ENCODE results near the gene TRPV2.

Gene TRPV2

GRCh38 chr17:16474012-16474725 is 58.8 kb downstream of the TRPV2 start:
- Histone ChIP-seq H3K27me3 (no peaks in the 10 kb centered on the region), H3K4me1 (peaks cover 0 to 24% (median 8%) of the 10 kb centered on the region in 4 donors), H3K4me3 (no peak overlapping the region), H3K27ac (no peak overlapping the region), H3K36me3 (no peaks in the 10 kb centered on the region), H3K9me3 (no peaks in the 10 kb centered on the region)
- TF ChIP-seq, protein P1, sequence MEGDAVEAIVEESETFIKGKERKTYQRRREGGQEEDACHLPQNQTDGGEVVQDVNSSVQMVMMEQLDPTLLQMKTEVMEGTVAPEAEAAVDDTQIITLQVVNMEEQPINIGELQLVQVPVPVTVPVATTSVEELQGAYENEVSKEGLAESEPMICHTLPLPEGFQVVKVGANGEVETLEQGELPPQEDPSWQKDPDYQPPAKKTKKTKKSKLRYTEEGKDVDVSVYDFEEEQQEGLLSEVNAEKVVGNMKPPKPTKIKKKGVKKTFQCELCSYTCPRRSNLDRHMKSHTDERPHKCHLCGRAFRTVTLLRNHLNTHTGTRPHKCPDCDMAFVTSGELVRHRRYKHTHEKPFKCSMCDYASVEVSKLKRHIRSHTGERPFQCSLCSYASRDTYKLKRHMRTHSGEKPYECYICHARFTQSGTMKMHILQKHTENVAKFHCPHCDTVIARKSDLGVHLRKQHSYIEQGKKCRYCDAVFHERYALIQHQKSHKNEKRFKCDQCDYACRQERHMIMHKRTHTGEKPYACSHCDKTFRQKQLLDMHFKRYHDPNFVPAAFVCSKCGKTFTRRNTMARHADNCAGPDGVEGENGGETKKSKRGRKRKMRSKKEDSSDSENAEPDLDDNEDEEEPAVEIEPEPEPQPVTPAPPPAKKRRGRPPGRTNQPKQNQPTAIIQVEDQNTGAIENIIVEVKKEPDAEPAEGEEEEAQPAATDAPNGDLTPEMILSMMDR (IDR thresholded peaks at IDR 0.05) = no peak
- DNase-seq = no peak
- intact Hi-C loops (cut with DNase I; ENCODE audit: low total_unique reads) = no loop called here

DNA sequence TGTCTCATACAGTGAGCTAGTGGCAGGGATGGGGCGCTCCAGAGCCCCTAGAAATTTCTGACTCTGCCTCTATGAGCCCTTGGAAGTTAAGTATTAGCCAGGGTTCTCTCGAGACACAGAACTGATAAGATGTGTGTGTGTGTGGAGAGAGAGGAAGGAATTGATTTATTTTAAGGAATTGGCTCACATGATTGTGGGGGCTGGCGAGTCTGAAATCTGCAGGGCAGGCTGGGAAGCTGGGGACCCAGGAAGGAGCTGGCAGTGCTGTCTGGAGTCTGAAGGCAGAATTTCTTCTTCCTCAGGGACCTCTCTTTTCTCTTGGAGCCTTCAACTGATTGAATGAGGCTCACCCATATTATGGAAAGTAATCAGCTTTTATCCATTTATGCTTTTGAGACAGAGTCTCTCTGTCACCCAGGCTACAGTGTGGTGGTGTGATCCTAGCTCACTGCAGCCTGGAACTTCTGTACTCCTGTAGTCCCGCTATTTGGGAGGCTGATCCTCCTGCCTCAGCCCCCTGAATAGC is 59.9 kb downstream of the TRPV2 start:
- no peak overlapping the region for H3K4me3 ChIP-seq
- TF ChIP-seq, protein P1 (IDR thresholded peaks at IDR 0.05) = no peak
- DNase-seq = no peak
- no peak overlapping the region for H3K27ac ChIP-seq
- H3K36me3 ChIP-seq = no peaks in the 10 kb centered on the region
- H3K4me1 ChIP-seq = peaks cover 0 to 25% (median 5%) of the 10 kb centered on the region in 4 donors
- no peaks in the 10 kb centered on the region for H3K27me3 ChIP-seq
- H3K9me3 ChIP-seq = no peaks in the 10 kb centered on the region
- intact Hi-C loops (cut with DNase I; ENCODE audit: low total_unique reads) = no loop called here

DNA sequence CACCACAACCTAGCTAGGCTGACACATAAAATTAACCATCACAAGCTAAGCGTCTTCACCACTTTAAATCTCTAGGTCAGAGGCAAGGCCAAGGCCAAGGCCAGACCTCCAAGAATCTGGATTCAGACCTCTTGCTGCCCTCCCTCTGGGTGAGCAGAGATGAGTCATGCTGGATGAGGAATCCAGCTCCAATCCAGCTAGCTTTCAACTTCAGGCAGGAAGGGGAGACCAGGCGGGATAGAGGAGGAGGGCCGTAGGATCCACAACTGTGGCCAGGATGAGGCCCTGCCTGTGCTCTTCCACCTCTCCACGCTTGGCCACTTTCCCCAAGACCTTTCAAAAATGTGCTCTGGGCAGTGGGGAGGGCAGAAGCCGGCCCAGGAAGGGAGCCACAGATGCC is 61.9 kb downstream of the TRPV2 start:
- TF ChIP-seq, protein P1 (IDR thresholded peaks at IDR 0.05) = no peak
- DNase-seq = peak in 1 of 2 donors; percentile 59
- intact Hi-C loops (cut with DNase I; ENCODE audit: low total_unique reads) = no loop called here
- Histone ChIP-seq H3K36me3 (no peaks in the 10 kb centered on the region), H3K4me3 (no peak overlapping the region), H3K27ac (peak overlapping the region; percentile 62 to 70), H3K27me3 (peaks cover 0 to under 1% of the 10 kb centered on the region in 2 donors), H3K4me1 (peaks cover 0 to 25% (median 5%) of the 10 kb centered on the region in 4 donors), H3K9me3 (no peaks in the 10 kb centered on the region)

DNA sequence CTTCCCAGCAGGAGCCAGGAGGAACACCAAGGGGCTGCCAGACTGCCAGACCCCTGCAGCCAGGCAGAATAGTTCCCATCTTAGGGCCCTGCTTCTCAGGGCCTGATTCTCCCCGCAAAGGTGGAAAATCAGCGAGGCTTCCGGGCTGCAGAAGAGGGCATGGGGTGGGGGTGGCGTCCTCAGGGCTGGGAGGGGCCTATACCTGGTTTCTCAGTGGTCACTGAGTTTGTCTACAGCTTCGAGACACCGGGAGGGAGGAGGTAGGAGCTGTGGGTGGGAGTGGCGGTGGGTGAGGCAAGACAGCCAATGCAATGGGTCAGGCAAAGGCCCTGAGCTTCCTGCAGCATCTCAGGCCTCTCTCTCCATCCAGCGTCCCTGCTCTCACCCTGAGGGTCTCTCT is 62.3 kb downstream of the TRPV2 start:
- peaks cover 0 to 25% (median 5%) of the 10 kb centered on the region in 4 donors for H3K4me1 ChIP-seq
- H3K4me3 ChIP-seq = no peak overlapping the region
- intact Hi-C loops (cut with DNase I; ENCODE audit: low total_unique reads) = no loop called here
- TF ChIP-seq, protein P1 (IDR thresholded peaks at IDR 0.05) = no peak
- H3K27me3 ChIP-seq = peaks cover 0 to 3% of the 10 kb centered on the region in 2 donors
- peak overlapping the region; percentile 62 to 70 for H3K27ac ChIP-seq
- no peaks in the 10 kb centered on the region for H3K9me3 ChIP-seq
- H3K36me3 ChIP-seq = no peaks in the 10 kb centered on the region
- no peak for DNase-seq

DNA sequence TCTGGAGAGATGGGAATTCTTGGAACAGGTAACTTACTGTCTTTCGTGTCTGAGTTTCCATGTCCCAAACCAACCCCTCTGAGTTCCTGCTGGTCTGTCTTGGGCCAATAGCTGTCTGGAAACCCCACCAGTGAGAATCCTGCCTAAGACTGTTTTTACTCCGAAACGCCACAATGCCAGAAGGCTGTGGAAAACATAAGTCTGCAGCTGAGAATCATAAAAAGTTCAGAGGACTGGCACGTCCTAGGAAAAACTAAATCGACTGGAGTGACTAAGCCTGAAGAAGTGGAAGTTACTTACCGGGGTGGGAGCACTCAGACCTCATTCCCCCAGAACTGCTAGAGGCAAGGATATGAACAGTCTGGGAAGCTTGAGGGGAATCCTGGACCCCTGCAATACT is 63.3 kb downstream of the TRPV2 start:
- Histone ChIP-seq H3K4me3 (no peak overlapping the region), H3K36me3 (no peaks in the 10 kb centered on the region), H3K9me3 (no peaks in the 10 kb centered on the region), H3K4me1 (peaks cover 0 to 25% (median 5%) of the 10 kb centered on the region in 4 donors), H3K27ac (peak overlapping the region; percentile 37 to 70), H3K27me3 (peaks cover 0 to 7% of the 10 kb centered on the region in 2 donors)
- DNase-seq = no peak
- intact Hi-C loops (cut with DNase I; ENCODE audit: low total_unique reads) = no loop called here
- TF ChIP-seq, protein P1 (IDR thresholded peaks at IDR 0.05) = no peak
